Measurements from ENCODE around the gene GRAP2. TPM values are rescaled to one million over a fixed set of nuclear protein-coding genes. Genes with fewer than 3 reads are reported as not detected.
A peak's percentile ranks its signal among the peaks of the same experiment; 100 is the strongest.

GRAP2 gene
- total and polyA plus RNA-seq, 2 of the 4 experiments (the other 2 are of a cell fraction) = not detected

DNA sequence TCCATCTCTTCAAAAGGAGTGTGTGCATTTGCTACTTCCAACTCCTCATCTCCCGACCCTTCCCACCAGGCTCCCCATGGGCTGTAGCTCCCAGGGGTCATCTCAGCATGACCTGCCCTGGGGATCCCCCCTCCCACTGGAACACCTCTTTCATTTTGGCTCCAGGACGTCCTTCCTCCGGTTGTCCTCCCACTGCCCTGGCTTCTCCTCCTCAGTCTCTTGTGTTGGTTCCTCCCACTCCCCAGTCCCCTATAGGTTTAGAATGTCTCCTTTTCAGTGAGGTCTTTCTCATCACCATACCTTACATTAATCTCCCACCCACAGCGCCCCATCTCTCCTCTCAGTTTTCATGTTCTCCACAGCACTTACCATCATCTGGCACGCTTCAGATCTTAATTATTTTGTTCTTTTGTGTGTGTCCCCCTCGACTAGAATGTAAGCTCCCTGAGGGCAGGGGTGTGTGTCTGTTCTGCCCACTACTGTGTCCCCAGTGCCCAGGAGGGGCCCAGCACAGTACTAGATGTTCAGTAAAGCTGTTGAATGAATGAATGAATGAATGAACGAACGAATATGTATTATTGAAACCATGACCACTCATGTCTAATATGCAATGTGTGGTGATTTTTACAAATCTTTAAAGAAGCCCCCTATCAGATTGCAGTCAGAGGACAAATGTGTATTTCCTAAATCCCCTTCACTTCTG is 57.3 kb downstream of the GRAP2 start:
- H4K91ac ChIP-seq (ENCODE audit: insufficient read depth, low read depth, low read length) = no peak overlapping the region
- dilution Hi-C loops (cut with HindIII; ENCODE audit: low sequenced_read_pairs, unreplicated experiment) = no loop called here
- in situ Hi-C loops (cut with MboI; ENCODE audit: low sequenced_read_pairs) = no loop called here
- POLR2A ChIA-PET (ENCODE audit: unreplicated experiment) = no interaction called here
- H4K5ac ChIP-seq (ENCODE audit: low read depth, low read length) = no peak overlapping the region
- peaks cover 10% of the 10 kb centered on the region for H3K4me1 ChIP-seq (ENCODE audit: control insufficient read depth, insufficient read depth, low read length)
- H3K27ac ChIP-seq (ENCODE audit: insufficient read depth, low read length) = no peak overlapping the region
- H3K4me2 ChIP-seq (ENCODE audit: low read depth, low read length) = no peak overlapping the region
- H2BK20ac ChIP-seq (ENCODE audit: low read depth, low read length) = no peak overlapping the region
- H4K8ac ChIP-seq (ENCODE audit: low read depth in 2 of 2, low read length in 2 of 2) = 0 out of 4 replicates have a peak overlapping the region, but pooled peaks of 1 of the 2 experiments have one; percentile 12
- H3K56ac ChIP-seq (ENCODE audit: extremely low read depth, insufficient read depth, low read length) = no peak overlapping the region
- no peak overlapping the region for H3K4me3 ChIP-seq (ENCODE audit: insufficient read depth, low read depth, low read length)
- H2BK5ac ChIP-seq (ENCODE audit: low read depth, low read length, poor library complexity, severe bottlenecking) = no peak overlapping the region
- CTCF ChIA-PET = no interaction called here
- no peaks in the 10 kb centered on the region for H3K36me3 ChIP-seq (ENCODE audit: control insufficient read depth, insufficient read depth, low read length)
- H2AK9ac ChIP-seq (replicated peaks; ENCODE audit: low read depth, low read length, poor library complexity) = no peak overlapping the region
- no peak overlapping the region for H2AFZ ChIP-seq (replicated peaks; ENCODE audit: low read length, poor library complexity)
- peak overlapping the region; percentile 38; the same call in 1 of the 2 replicates for H2AK5ac ChIP-seq (ENCODE audit: low read depth, low read length)
- ATAC-seq (ENCODE audit: low read depth) (no peak), DNase-seq (no peak)
- TF ChIP-seq MAZ (IDR thresholded peaks at IDR 0.05; ENCODE audit: borderline replicate concordance, low read depth, low read length) = no peak
- no peaks in the 10 kb centered on the region for H3K79me1 ChIP-seq (ENCODE audit: low read depth in 1 of 2, low read length in 2 of 2)
- H3K27me3 ChIP-seq (ENCODE audit: control insufficient read depth, insufficient read depth, low read length) = peaks cover under 1% of the 10 kb centered on the region; the same call in 1 of the 2 replicates
- H3K18ac ChIP-seq (ENCODE audit: low read depth, low read length) = no peak overlapping the region
- H3K9me1 ChIP-seq (ENCODE audit: insufficient read depth, low read length) = 0 out of 2 replicates have a peak, but pooled peaks cover 2% of the 10 kb centered on the region
- no peak overlapping the region for H3K23ac ChIP-seq (ENCODE audit: low read depth, low read length)
- no peaks in the 10 kb centered on the region for H3K9me3 ChIP-seq (ENCODE audit: control insufficient read depth, insufficient read depth, low read length)
- no peak overlapping the region for H3K9ac ChIP-seq (ENCODE audit: low read depth, low read length)
- H3K4ac ChIP-seq (ENCODE audit: low read depth, low read length) = no peak overlapping the region
- WGBS, 2 experiments (ENCODE audit: extremely low coverage in 2 of 2, insufficient read length in 1 of 2) = 75% methylated on average over 1 of the region's 8 CpGs; no CpG with 5 or more reads in 1 of the 2 experiments
- BruUV-seq (replicated peaks) = no TSS peak
- H3K14ac ChIP-seq (replicated peaks; ENCODE audit: low read depth, low read length) = no peak overlapping the region
- intact Hi-C loops (cut with micrococcal nuclease) = no loop called here
- no peaks in the 10 kb centered on the region; the same call in 1 of the 2 replicates for H4K20me1 ChIP-seq (ENCODE audit: insufficient read depth, low read length)
- H2BK15ac ChIP-seq (ENCODE audit: low read depth, low read length) = no peak overlapping the region
- H2BK120ac ChIP-seq (ENCODE audit: low read depth, low read length) = no peak overlapping the region
